CD4-positive, alpha-beta T cell treated with Interleukin-17A for 1 hour (primary cell): ENCODE data around the gene ZFPL1.

Experiments
- DNase-seq: peaks from one replicate; pipeline ENCODE4 v3.0.0-alpha.2; 2020

ZFPL1 gene

GRCh38 chr11:65083834-65084597 lies at the start of gene ZFPL1, which contains the start of gene CDCA5:
TSS of gene ZFPL1 (plus strand) at chr11:65084222. CDS start at chr11:65084699, 477 bp downstream.
TSS of gene CDCA5 (minus strand) at chr11:65084040. CDS start at chr11:65083978, 62 bp downstream.
- DNase-seq: peak; percentile 96

GRCh38 chr11:65034423-65034822 lies 49.6 kb upstream of the ZFPL1 start:
- DNase-seq: no peak

GRCh38 chr11:65035579-65035978 lies 48.4 kb upstream of the ZFPL1 start:
- DNase-seq: no peak

GRCh38 chr11:65036931-65037330 lies 47.1 kb upstream of the ZFPL1 start:
- DNase-seq: no peak

DNA sequence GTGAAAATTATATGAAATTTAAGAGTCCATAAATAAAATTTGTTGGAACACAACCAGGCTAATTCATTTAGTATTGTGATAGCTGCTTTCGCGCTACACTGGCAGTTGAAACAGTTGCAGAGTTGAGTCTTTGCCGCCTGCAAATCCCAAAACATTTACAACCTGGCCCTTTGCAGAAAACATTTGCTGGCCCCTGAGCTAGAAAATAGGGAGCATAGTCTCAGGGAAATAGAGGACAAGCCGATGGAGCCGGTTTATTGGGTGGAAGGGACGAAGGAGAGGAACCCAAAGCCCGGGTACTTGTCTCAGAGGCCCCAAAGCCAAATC lies 43.5 kb upstream of the ZFPL1 start:
- DNase-seq: no peak

GRCh38 chr11:65040847-65041622 lies 43.0 kb upstream of the ZFPL1 start, which contains the start of gene SAC3D1:
TSS of gene SAC3D1 (plus strand) at chr11:65041210. CDS start at chr11:65041293, 83 bp downstream.
- peak; percentile 92 for DNase-seq

GRCh38 chr11:65042891-65043290 lies 41.1 kb upstream of the ZFPL1 start:
- no peak for DNase-seq

DNA sequence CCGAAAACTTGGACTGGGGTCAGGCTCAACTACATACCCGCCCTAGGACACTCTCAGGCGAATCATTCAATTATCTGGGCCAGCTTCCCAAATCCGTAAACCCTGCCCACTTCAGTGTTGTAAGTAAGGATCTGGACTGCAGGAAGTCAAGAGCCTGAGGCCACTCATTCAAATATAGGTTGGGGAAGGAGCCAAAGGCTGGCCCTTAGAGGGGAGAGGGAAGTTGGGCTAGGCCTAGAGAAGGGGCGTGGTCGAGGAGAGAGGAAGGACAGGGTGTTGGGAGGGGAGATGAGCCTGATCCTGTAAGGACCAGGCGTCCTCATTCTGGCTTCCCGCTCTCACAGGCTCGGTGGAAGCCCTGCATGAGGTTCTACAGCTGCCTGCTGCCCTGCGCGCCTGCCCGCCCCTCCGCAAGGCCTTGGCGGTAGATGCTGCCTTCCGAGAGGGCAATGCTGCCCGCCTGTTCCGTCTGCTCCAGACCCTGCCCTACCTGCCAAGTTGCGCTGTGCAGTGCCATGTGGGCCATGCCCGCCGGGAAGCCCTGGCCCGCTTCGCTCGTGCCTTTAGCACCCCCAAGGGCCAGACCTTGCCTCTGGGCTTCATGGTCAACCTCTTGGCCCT lies 40.0 kb upstream of the ZFPL1 start:
- DNase-seq: no peak

- DNase-seq: no peak
Observed at GRCh38 chr11:65045061-65045460, 39.0 kb upstream of the ZFPL1 start.

GRCh38 chr11:65045728-65046127 lies 38.3 kb upstream of the ZFPL1 start:
- DNase-seq: no peak

DNA sequence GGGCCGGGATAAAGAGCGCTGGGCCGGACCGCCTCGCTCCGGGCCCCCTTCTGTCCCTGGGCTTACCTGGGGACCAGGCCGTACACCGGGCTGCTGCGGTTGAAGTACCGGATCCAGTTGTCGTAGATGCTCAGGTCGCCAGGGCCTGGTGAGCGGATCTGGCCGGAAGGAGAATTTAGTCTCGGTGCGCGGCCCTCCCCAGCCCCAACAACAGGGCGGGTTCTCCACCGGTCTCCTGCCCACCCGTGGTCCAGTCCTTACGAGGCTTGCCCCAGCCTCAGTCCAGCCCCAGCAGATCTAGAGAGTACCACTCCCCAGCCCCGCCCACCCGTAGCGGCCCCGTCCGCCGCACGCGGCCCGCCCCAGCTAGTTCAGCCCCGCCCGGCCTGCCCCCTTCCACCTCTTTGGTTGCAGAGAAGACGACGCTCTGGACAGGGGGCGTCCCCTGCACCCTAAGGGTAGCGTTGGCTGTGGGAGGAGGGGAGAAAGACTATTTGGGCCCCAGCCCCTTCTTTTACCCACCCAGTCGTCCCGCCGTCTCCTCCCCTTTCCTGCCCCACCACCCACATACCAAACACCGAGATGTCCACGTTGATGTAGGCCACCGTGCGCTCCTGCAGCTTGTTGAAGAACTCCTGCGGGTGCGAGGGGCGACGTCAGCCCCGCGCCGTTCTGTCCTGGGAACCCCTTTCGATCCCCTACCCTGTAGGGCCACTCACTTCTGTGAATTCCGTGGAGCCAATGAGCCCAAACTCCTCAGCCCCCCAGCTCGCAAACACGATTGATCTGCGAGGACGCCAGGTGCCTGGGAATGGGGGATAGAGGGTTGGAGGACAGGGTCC lies 36.2 kb upstream of the ZFPL1 start:
- DNase-seq: peak; percentile 8

- no peak for DNase-seq
Observed at GRCh38 chr11:65051398-65051858, 32.6 kb upstream of the ZFPL1 start.

GRCh38 chr11:65053827-65054508 lies 30.1 kb upstream of the ZFPL1 start:
- DNase-seq: peak; percentile 40

DNA sequence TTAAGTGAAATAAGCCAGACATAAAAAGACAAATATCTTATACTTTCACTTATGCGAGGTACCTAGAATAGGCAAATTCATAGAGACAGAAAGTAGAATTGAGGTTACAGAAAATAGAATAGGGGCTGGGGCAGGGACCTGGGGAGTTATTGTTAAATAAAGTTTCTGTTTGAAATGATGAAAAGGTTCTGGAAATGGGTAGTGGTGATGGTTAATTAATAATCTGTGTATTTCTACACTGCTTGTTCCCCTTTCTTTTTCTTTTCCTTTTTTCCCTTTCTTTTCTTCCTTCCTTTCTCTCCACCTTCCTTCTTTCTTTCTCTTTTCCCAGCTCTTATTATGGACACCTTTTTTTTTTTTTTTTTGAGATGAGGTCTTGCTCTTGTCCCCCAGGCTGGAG lies 28.5 kb upstream of the ZFPL1 start:
- no peak for DNase-seq

GRCh38 chr11:65056999-65057398 lies 27.0 kb upstream of the ZFPL1 start:
- no peak for DNase-seq

DNA sequence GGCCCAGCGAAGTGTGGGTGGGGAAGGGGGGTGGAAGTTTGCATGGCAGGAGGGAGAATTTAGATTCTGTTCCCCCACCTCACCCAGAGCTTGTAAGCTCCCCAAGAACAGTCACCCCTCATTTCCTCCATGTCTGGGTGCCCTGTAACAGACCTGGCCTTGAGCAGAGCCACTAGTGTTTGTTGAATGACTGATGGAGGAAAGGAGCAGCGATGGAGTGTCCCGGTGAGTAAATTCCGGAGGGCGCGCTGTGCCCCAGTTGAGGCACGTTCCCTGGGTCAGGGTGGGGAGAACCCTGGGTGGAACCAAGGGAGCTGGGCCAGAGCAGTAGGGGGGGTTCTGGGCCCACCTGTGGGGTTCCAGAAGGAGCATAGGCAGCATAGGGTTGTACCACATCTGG lies 26.5 kb upstream of the ZFPL1 start:
- no peak for DNase-seq

- DNase-seq: no peak
Observed at GRCh38 chr11:65058012-65058411, 26.0 kb upstream of the ZFPL1 start.

DNA sequence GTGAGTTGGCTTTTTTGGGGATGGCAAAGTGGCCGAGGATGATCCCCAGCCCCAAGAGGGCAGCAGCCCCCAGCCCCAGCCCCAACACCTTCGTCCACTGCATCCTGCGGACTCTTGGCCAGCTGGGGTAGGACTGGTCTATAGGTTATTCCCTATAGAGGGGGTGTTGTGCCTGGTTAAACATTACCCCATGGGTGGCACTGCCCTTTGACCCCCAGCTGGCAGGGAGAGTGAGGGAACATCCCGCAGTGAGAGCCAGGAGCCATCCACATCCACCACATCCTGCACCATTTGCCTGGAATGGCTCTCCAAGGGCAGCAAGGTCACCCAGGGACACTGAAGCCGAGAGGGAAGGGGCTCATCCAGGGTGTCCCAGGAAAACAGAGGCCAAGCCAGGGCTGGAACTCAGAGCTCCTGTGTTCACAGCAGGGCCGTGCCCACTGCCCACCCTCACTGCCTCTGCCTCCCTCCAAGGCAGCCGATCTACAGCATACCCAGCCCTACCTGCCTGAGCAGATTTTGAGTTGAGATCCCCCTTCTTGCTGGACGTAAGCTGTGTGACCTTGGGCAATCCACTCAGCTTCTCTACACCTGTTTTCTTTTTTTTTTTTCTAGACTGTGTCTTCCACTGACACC lies 25.5 kb upstream of the ZFPL1 start, which contains the start of gene NAALADL1:
TSS of gene NAALADL1 (minus strand) at position 135 of the 636 bp plus-strand sequence. CDS start at position 103, 32 bp downstream.
- no peak for DNase-seq

DNA sequence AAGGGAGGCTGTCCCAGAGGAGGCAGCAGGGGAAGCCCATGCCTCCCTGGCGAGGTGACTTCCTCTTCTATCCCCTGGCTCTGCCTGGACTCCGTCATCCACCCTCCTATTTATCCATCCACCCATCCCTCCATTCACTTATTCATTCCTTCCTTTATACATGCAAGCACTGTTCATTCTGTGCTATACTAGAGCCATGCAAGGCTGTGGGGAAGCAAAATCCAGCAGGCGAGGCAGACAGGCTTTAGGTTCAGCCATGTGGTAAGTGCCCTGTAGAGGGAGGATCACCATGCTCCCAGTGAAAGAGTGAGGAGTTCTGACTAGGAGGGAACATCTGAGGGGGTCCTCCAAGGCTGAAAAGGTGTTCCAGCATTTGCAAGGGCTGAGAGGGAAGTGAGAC lies 24.5 kb upstream of the ZFPL1 start:
- no peak for DNase-seq

DNA sequence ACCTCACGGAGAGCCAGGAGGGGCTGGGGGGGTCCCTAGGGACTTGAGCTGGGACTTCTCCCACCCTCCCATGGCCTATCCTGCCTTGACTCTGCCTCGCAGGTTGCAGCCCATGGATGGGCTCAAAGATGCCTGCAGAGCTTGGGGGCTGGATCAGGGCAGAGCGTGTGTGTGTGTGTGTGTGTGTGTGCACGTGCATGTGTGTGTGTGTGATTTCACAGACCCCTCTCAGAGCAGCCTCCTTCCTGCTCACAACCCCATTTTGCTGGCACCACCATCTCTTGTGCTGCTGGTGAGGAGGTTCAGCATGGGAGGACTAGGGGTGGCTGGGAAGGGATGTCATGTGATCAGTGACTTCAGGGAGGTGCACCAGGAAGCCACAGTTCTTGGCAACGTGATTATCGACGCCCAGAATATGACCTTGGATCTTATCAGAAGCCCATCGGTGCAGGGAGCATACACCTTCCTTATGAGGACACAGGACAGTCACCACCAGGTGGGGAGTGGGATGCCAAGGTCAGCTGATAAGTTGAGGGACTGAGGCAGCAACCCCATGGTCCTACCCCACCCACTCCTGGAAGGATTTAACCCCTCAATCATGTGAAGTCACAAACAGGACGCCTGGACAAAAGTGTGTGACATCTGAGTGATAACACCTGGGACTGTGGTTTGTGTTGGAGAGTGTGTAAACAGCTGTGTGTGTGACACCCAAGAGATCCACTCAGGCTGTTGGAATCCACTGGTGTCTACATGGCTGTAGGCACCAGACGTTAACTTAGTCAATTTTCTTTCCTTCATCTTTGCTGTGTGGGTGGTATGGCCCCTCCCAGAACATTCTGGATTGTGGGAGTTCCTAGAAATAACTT lies 23.8 kb upstream of the ZFPL1 start:
- no peak for DNase-seq
